Urothelium cell line (cell line): ENCODE measurements around the gene PLXNB3.
"Not testable (repeated sequence)": the region's sequence is repeated elsewhere in the genome, so short reads cannot be mapped to it uniquely, and the experiment has no call there.

Source experiments
- DNase-seq: peaks from one replicate; pipeline ENCODE4 v3.0.0; 2011; ENCODE audit warnings: low spot score, mixed read lengths
- FAIRE-seq: peaks from 2 replicates; lab custom pipeline; 2011; peaks lifted over from hg19 to GRCh38; lab: Jason Lieb, UNC

The PLXNB3 gene

DNA sequence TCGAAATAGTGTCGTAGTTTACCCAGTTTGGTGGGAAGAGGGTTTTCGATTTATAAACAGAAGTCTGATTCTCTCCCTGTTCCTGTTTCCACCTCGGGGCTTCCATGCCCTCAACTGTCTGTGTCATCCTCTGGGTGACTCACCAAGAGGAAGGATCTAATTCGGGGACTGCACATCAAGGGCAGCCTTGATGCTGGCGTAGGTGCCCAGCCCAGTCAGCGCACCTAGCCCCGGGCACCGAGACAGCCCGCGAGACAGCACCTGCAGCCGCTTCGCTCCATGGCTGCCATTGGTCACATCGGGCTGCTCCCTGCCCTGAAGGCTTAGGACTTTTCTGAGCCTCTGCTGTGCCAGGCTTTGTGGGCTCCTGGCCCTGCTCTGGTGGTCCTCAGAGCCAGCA, 31.6 kb upstream of the PLXNB3 start:
- DNase-seq (no peak), FAIRE-seq (no peak)

GRCh38 chrX:153733651-153734240, 30.3 kb upstream of the PLXNB3 start:
- DNase-seq (no peak), FAIRE-seq (no peak)

DNA sequence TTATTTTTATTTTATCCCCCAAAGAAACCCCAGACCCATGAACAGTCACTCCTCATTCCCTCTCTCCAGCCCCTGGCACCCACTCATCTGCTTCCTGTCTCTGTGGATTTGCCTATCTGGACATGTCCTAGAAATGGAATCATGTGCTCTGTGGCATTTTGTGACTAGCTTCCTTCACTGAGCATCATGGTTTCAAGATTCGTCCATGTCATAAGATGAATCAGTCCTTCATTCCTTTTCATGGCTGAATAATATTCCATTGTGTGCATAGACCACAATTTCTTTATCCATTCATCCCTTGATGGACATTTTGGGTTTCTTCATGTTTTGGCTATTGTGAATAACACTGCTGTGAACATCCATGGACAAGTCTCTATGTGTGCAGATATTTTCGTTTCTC, 29.2 kb upstream of the PLXNB3 start:
- DNase-seq (no peak), FAIRE-seq (no peak)

DNA sequence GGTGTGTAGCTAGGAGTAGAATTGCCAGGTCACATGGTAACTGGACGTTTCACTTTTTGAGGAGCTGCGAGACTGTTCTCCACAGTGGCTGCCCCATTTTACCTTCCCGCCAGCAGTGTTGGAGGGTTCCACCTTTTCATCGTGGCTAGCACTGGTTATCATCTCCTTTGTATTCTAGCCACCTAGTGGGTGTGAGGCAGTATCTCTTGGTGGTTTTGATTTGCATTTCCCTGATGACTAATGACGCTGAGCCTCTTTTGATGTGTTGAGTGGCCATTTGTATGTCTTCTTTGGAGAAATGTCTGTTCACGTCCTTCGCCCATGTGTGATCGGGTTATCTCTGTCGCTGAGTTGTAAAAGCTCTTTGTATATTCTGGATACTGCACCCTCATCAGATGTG, 28.8 kb upstream of the PLXNB3 start:
- DNase-seq (no peak), FAIRE-seq (no peak)

DNA sequence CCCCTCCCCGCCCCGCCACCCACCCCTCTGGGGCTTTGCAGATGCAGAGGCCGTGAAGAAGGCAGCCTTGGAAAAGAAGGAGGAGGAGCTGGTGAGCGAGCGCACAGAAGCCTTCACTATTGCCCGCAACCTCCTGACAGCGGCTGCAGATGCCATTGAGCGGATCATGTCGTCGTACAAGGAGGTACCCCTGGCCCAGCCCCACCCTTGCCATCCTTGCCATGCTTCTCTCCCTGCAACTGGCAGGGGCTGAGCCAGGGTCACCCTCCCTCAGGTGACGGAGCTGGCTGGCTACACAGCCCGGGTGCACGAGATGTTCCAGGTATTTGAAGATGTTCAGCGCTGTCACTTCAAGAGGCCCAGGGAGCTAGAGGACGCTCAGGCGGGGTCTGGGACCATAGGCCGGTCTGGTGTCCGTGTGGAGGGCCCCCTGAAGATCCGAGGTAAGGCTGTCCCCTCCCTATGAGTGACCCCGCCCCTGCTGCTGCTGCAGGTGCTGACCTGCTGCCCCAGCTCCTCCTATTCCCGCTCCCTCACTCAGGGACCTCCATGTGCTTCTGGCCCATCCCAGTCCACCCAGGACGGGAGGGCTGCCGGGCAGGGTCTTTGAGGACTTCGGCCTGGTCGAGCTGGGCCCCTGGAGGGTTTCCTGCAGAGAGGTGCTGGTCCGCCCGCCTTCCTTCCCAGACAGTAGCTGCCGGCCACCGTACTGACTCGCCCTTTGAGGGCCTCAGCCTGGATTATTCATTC, 27.8 kb upstream of the PLXNB3 start:
- FAIRE-seq = no peak

GRCh38 chrX:153736871-153737441, 27.1 kb upstream of the PLXNB3 start:
- DNase-seq = no peak
- no peak for FAIRE-seq

More for the DNA sequence above, 27.8 kb upstream of the PLXNB3 start:
- DNase-seq = no peak

DNA sequence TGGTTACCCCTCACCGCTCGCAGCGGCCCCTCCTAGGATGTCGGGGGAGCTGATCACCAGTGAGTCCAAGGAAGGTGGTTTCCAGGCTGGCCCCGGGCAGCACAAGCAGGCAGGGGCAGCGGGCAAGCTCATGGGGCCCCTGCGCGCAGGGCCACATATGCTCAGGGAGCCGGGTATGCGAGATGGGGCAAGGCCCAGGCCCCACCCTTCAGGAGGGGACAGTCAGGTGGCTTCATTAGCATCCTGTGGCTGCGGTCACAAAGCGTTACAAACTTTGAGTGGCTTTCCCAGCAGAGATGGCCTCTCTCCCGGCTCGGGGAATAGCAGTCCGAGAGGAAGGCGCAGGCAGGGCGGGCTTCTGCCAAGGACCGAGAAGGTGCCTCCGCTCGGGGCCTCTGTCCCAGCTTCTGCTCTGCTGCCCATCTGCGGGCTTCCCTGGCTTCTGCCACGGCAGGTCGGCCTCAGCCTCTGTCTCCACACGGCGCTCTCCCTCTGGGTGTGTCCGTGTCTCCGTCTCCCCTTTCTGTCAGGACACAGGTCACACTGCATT, 25.9 kb upstream of the PLXNB3 start:
- DNase-seq (no peak), FAIRE-seq (no peak)

GRCh38 chrX:153739754-153740486, 24.1 kb upstream of the PLXNB3 start:
- DNase-seq (no peak), FAIRE-seq (no peak)

- DNase-seq (no peak), FAIRE-seq (no peak)
These were observed 23.3 kb upstream of the PLXNB3 start for GRCh38 chrX:153740631-153741222.

- FAIRE-seq (no peak), DNase-seq (no peak)
These were observed 22.6 kb upstream of the PLXNB3 start for GRCh38 chrX:153741446-153741845.

GRCh38 chrX:153742111-153742510, 21.9 kb upstream of the PLXNB3 start:
- FAIRE-seq = not testable (repeated sequence)

GRCh38 chrX:153742796-153743467, 21.1 kb upstream of the PLXNB3 start:
- DNase-seq, FAIRE-seq: not testable (repeated sequence)

More at GRCh38 chrX:153742111-153742510, 21.9 kb upstream of the PLXNB3 start:
- not testable (repeated sequence) for DNase-seq

- not testable (repeated sequence) for DNase-seq, FAIRE-seq
These were observed 20.4 kb upstream of the PLXNB3 start for GRCh38 chrX:153743468-153744209.

DNA sequence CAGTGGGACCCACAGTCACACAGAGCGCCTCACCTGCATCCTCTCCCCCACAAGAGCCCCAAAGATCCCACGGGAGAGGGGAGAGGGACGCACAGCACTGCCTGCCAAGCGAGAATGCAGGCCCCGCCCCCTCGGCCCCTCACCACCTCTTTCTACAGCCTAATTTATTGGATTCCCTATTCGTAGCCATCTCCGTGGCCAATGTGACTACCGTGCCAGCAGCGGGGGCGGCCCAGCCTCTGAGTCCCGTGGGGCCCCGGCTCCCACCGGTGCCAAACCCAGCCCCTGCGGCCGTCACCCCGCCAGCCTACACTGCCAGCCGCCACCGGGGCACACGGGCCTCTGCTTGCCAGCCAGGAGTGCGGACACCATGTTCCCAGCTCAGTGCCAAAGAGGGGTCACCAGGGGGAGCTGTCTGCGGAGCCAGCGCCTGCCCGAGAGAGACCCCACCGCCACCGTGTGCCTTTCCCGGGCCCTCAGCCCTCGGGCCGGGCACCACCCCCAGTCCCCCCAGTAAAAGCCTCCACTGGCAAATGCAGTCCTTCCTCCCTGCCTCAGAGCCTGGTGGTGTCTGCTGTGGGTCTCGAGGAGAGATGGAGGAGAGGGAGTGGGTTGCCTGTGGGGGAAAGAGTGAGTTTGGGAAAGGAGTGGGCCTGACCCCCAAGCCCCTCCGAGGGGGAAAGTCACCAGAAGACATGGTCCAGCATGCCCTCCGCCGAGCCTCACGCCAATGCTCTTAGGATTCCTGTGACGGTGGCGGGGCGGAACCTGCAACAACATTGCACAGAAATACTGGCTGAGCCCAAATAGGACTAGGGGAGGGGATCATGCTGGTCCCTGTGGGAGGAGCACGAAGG, 19.6 kb upstream of the PLXNB3 start:
- DNase-seq = no peak
- FAIRE-seq = peak; percentile 37

DNA sequence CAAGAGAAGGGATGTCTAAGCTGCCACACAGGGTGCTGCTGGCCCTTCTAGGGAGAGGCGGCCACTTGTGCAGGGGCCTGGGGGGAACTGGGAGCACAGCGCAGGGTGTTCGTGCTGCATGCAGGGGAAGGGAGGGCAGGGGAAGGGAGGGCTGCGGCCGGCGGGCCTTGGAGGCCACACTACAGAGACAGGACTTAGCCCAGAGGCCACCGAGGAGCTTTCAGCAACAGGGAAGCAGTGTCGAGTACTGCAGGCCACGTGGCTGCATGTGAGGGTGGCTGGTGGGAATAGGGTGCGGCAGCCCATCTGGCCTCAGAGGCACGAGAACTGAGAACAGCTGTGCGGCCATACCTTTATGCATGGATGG, 19.0 kb upstream of the PLXNB3 start:
- not testable (repeated sequence) for FAIRE-seq, DNase-seq

DNA sequence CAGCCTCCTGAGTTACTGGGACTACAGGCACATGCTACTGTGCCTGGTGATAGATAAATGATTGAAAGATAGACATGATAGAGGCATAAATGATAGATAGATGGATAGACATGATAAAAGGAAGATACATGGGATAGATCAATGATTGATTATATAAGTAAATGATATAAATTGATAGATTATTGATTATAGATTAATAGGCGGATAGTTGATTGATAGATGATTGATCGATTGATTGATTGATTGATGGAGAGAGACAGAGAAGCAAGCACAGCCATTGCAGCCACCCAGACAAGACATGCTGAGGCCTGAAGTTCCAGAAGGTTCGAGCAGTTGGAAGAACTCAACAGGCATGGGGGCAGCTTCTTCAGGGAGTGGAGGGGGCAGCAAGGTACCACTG, 17.7 kb upstream of the PLXNB3 start:
- FAIRE-seq = no peak
- DNase-seq = no peak

GRCh38 chrX:153746991-153747390, 17.1 kb upstream of the PLXNB3 start:
- not testable (repeated sequence) for DNase-seq, FAIRE-seq

- not testable (repeated sequence) for FAIRE-seq
These were observed 15.0 kb upstream of the PLXNB3 start for GRCh38 chrX:153749017-153749416.

More at GRCh38 chrX:153749017-153749416, 15.0 kb upstream of the PLXNB3 start:
- not testable (repeated sequence) for DNase-seq
